ENCODE data around the gene STARD10. TPM values are rescaled to one million over a fixed set of nuclear protein-coding genes. Genes with fewer than 3 reads are reported as not detected.
"Not testable (repeated sequence)": the region's sequence is repeated elsewhere in the genome, so short reads cannot be mapped to it uniquely, and the experiment has no call there.

The STARD10 gene
- total and polyA plus RNA-seq, 3 donors from 2014 or later = 130 to 379 (median 202) TPM

DNA sequence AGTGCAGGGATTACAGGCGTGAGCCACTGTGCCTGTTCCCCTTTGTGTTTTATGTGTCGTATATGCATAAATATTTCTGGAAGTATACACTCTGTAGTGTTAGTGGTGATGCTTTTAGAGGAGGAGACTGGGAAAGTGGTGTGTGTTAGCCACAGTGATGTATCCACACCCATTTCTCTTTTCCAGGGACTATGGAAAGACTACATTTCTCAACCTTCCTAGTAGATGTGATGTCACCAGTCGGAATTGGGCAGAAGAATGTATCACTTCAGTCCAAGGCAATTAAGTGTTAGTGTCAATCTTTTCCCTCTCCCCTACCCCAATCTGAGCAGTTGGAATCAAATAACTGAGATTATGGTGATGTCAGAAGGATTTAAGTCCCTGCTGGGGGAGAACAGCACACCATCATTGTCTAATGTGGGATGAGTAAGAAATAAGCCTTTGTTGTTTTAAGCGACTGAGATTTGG lies 14.5 kb upstream of the STARD10 start:
- TF ChIP-seq, protein P1, sequence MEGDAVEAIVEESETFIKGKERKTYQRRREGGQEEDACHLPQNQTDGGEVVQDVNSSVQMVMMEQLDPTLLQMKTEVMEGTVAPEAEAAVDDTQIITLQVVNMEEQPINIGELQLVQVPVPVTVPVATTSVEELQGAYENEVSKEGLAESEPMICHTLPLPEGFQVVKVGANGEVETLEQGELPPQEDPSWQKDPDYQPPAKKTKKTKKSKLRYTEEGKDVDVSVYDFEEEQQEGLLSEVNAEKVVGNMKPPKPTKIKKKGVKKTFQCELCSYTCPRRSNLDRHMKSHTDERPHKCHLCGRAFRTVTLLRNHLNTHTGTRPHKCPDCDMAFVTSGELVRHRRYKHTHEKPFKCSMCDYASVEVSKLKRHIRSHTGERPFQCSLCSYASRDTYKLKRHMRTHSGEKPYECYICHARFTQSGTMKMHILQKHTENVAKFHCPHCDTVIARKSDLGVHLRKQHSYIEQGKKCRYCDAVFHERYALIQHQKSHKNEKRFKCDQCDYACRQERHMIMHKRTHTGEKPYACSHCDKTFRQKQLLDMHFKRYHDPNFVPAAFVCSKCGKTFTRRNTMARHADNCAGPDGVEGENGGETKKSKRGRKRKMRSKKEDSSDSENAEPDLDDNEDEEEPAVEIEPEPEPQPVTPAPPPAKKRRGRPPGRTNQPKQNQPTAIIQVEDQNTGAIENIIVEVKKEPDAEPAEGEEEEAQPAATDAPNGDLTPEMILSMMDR (IDR thresholded peaks at IDR 0.05) = no peak
- no peak for TF ChIP-seq POLR2A (IDR thresholded peaks at IDR 0.05)
- no peak for DNase-seq
- Histone ChIP-seq H3K4me1 (peaks cover 4% of the 10 kb centered on the region), H3K27me3 (no peaks in the 10 kb centered on the region), H3K36me3 (ENCODE audit: low read depth, missing control alignments) (no peaks in the 10 kb centered on the region), H3K4me3 (no peak overlapping the region), H3K9me3 (no peaks in the 10 kb centered on the region), H3K27ac (no peak overlapping the region)
- 83 to 89% methylated on average over 4 of the region's 4 CpGs for WGBS, 2 donors
- intact Hi-C loops (cut with DNase I; ENCODE audit: low total_unique reads) = no loop called here

DNA sequence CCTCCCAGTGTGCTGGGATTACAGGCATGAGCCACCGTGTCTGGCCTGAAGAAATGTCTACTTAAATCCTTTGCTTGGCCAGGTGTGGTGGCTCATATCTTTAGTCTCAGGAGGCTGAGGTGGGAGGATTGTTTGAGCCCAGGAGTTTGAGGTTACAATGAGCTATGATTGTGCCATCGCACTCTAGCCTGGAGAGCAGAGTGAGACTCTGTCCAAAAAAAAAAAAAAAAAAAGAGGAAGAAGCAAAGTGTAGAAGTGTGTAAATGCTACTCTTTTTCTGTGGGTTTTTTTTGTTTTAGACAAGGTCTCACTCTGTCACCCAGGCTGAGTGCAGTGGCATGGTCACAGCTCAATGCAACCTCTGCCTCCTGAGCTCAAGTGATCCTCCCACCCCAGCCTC lies 13.9 kb upstream of the STARD10 start:
- no peaks in the 10 kb centered on the region for H3K27me3 ChIP-seq
- no peak overlapping the region for H3K4me3 ChIP-seq
- no peaks in the 10 kb centered on the region for H3K36me3 ChIP-seq (ENCODE audit: low read depth, missing control alignments)
- H3K27ac ChIP-seq = no peak overlapping the region
- DNase-seq = no peak
- TF ChIP-seq POLR2A (IDR thresholded peaks at IDR 0.05) = no peak
- TF ChIP-seq, protein P1 (IDR thresholded peaks at IDR 0.05) = no peak
- intact Hi-C loops (cut with DNase I; ENCODE audit: low total_unique reads) = no loop called here
- WGBS, 2 donors = 77 to 84% methylated on average over 2 of the region's 2 CpGs
- no peaks in the 10 kb centered on the region for H3K9me3 ChIP-seq
- no peaks in the 10 kb centered on the region for H3K4me1 ChIP-seq

DNA sequence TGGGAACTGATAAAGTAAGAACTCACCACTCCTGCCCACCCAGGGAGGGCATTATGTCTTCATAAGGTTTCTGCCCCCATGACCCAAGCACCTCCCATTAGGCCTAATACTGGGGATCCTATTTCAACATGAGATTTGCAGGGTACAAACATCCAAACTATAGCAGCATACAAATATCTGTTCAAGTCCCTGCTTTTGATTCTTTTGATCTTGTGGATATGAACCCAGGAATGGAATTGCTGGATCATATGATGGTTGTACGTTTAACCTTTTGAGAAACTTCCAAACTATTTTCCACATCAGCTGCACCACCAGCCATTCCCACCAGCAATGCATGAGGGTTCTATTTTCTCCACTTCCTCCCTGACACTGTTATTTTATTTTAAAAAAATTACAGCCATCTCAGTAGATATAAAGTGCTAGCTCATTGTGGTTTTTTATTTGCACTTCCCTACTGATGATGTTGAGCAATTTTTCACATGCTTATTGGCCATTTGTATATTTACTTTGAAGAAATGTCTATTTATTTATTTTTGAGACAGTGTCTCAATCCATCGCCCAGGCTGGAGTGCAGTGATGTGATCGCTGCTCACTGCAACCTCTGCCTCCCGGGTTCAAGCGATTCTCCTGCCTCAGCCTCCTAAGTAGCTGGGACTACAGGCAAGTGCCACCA lies 13.3 kb upstream of the STARD10 start:
- Histone ChIP-seq H3K4me1 (no peaks in the 10 kb centered on the region), H3K27me3 (no peaks in the 10 kb centered on the region), H3K36me3 (ENCODE audit: low read depth, missing control alignments) (no peaks in the 10 kb centered on the region), H3K27ac (no peak overlapping the region), H3K9me3 (no peaks in the 10 kb centered on the region), H3K4me3 (no peak overlapping the region)
- WGBS, 2 donors = 82 to 83% methylated on average over 5 of the region's 5 CpGs
- intact Hi-C loops (cut with DNase I; ENCODE audit: low total_unique reads) = no loop called here
- TF ChIP-seq, protein P1 (IDR thresholded peaks at IDR 0.05) = no peak
- no peak for TF ChIP-seq POLR2A (IDR thresholded peaks at IDR 0.05)
- DNase-seq = no peak

DNA sequence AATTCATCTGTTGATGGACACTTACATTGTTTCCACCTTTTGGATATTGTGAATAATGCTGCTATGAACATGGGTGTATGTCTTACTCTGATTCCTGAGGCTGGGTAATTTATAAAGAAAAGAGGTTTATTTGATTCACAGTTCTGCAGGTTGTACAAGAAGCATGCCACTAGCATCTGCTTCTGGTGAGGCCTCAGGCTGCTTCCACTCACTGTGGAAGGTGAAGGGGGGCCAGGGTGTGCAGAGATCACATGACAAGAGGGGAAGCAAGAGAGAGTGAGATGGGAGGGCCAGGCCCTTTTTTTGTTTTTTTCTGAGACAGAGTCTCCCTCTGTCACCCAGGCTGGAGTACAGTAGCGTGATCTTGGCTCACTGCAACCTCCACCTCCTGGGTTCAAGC lies 12.5 kb upstream of the STARD10 start:
- H3K27me3 ChIP-seq; intact Hi-C loops (cut with DNase I; ENCODE audit: low total_unique reads); DNase-seq; H3K27ac ChIP-seq; H3K4me1 ChIP-seq; H3K9me3 ChIP-seq; H3K4me3 ChIP-seq; H3K36me3 ChIP-seq (ENCODE audit: low read depth, missing control alignments): not testable (repeated sequence)
- 86 to 88% methylated on average over 1 of the region's 1 CpG for WGBS, 2 donors

GRCh38 chr11:72805216-72805615 lies 11.4 kb upstream of the STARD10 start:
- intact Hi-C loops (cut with DNase I; ENCODE audit: low total_unique reads) = no loop called here
- TF ChIP-seq POLR2A (IDR thresholded peaks at IDR 0.05) = no peak
- TF ChIP-seq, protein P1 (IDR thresholded peaks at IDR 0.05) = no peak
- Histone ChIP-seq H3K27ac (no peak overlapping the region), H3K9me3 (no peaks in the 10 kb centered on the region), H3K4me1 (no peaks in the 10 kb centered on the region), H3K4me3 (no peak overlapping the region), H3K27me3 (no peaks in the 10 kb centered on the region), H3K36me3 (ENCODE audit: low read depth, missing control alignments) (no peaks in the 10 kb centered on the region)
- DNase-seq = no peak
- WGBS, 2 donors = 87 to 92% methylated on average over 6 of the region's 6 CpGs

All from testis (tissue), 3 donors.